HepG2 (cell line): ENCODE measurements around the gene CACNA2D1.

Experiments used
- ZMYM4 ChIP-seq: sonication (generic); formaldehyde crosslinking; IDR thresholded peaks from 2 replicates; pipeline ENCODE4 v1.8.1; 2023; ENCODE audit warnings: mild to moderate bottlenecking, missing genetic modification reagents
- TF ChIP-seq, protein P1 (sequence below): sonication (generic); formaldehyde crosslinking; IDR thresholded peaks from 2 replicates; pipeline ENCODE4 v1.5.0; 2020; ENCODE audit warnings: mild to moderate bottlenecking, missing genetic modification reagents, moderate library complexity
- TF ChIP-seq, protein P2 (sequence below): sonication (generic); formaldehyde crosslinking; IDR thresholded peaks from 2 replicates; pipeline ENCODE4 v1.8.0; 2022; ENCODE audit warnings: missing genetic modification reagents, mild to moderate bottlenecking, moderate library complexity, borderline replicate concordance
- TF ChIP-seq, protein P3 (sequence below): sonication (generic); formaldehyde crosslinking; IDR thresholded peaks from 2 replicates; pipeline ENCODE4 v1.8.1; 2023; ENCODE audit warnings: missing genetic modification reagents, inconsistent platforms, borderline replicate concordance

DNA sequence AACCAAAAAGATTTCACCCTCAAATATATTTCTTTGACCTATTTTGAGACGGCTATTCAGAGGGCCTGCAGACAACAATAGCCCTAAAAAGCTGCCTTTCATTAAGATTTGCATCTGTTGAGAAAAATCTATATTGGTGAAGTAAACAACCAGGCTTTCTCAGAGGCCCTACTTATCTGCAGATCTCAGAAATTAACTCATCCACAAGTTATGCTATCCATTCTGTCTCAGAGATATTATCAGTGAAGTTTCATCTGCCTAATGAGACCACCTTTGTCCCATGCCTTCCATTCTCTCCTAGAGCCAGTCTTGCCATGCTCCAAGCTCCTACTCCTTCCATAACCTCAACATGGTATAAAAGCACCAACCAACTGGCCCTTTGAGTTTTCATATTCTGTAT is 130.3 kb downstream of the CACNA2D1 start:
- TF ChIP-seq, protein P1, sequence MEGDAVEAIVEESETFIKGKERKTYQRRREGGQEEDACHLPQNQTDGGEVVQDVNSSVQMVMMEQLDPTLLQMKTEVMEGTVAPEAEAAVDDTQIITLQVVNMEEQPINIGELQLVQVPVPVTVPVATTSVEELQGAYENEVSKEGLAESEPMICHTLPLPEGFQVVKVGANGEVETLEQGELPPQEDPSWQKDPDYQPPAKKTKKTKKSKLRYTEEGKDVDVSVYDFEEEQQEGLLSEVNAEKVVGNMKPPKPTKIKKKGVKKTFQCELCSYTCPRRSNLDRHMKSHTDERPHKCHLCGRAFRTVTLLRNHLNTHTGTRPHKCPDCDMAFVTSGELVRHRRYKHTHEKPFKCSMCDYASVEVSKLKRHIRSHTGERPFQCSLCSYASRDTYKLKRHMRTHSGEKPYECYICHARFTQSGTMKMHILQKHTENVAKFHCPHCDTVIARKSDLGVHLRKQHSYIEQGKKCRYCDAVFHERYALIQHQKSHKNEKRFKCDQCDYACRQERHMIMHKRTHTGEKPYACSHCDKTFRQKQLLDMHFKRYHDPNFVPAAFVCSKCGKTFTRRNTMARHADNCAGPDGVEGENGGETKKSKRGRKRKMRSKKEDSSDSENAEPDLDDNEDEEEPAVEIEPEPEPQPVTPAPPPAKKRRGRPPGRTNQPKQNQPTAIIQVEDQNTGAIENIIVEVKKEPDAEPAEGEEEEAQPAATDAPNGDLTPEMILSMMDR (CRISPR knock-in tag): no peak
- TF ChIP-seq, protein P2, sequence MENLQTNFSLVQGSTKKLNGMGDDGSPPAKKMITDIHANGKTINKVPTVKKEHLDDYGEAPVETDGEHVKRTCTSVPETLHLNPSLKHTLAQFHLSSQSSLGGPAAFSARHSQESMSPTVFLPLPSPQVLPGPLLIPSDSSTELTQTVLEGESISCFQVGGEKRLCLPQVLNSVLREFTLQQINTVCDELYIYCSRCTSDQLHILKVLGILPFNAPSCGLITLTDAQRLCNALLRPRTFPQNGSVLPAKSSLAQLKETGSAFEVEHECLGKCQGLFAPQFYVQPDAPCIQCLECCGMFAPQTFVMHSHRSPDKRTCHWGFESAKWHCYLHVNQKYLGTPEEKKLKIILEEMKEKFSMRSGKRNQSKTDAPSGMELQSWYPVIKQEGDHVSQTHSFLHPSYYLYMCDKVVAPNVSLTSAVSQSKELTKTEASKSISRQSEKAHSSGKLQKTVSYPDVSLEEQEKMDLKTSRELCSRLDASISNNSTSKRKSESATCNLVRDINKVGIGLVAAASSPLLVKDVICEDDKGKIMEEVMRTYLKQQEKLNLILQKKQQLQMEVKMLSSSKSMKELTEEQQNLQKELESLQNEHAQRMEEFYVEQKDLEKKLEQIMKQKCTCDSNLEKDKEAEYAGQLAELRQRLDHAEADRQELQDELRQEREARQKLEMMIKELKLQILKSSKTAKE: no peak
- no peak for TF ChIP-seq ZMYM4 (CRISPR knock-in tag)
- TF ChIP-seq, protein P3, sequence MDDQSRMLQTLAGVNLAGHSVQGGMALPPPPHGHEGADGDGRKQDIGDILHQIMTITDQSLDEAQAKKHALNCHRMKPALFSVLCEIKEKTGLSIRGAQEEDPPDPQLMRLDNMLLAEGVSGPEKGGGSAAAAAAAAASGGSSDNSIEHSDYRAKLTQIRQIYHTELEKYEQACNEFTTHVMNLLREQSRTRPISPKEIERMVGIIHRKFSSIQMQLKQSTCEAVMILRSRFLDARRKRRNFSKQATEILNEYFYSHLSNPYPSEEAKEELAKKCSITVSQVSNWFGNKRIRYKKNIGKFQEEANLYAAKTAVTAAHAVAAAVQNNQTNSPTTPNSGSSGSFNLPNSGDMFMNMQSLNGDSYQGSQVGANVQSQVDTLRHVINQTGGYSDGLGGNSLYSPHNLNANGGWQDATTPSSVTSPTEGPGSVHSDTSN (CRISPR knock-in tag): no peak
